GM13976 (cell line): ENCODE measurements around the gene RBM47.

ENCODE experiments used
- DNase-seq: peaks from one replicate; pipeline ENCODE4 v3.0.0; 2012; ENCODE audit warnings: low spot score
- in situ Hi-C: fragments of 300-500 bp; cut with MboI; formaldehyde crosslinking; loops from one replicate; pipeline ENCODE4 v1.12.0; 2022; ENCODE audit warnings: low sequenced_read_pairs, mixed read lengths, inconsistent platforms; ENCODE audit not compliant: unreplicated experiment
- TF ChIP-seq, protein P1 (sequence below): IDR thresholded peaks from 2 replicates; pipeline ENCODE4 v1.5.1; 2012; ENCODE audit warnings: borderline replicate concordance, mild to moderate bottlenecking; ENCODE audit not compliant: insufficient read depth; ENCODE audit errors: extremely low read depth, missing control alignments, control extremely low read depth

RBM47 gene

GRCh38 chr4:40377512-40378365 lies 251.9 kb downstream of the RBM47 start:
- in situ Hi-C loops = no loop called here
- TF ChIP-seq, protein P1, sequence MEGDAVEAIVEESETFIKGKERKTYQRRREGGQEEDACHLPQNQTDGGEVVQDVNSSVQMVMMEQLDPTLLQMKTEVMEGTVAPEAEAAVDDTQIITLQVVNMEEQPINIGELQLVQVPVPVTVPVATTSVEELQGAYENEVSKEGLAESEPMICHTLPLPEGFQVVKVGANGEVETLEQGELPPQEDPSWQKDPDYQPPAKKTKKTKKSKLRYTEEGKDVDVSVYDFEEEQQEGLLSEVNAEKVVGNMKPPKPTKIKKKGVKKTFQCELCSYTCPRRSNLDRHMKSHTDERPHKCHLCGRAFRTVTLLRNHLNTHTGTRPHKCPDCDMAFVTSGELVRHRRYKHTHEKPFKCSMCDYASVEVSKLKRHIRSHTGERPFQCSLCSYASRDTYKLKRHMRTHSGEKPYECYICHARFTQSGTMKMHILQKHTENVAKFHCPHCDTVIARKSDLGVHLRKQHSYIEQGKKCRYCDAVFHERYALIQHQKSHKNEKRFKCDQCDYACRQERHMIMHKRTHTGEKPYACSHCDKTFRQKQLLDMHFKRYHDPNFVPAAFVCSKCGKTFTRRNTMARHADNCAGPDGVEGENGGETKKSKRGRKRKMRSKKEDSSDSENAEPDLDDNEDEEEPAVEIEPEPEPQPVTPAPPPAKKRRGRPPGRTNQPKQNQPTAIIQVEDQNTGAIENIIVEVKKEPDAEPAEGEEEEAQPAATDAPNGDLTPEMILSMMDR = no peak
- DNase-seq = no peak

DNA sequence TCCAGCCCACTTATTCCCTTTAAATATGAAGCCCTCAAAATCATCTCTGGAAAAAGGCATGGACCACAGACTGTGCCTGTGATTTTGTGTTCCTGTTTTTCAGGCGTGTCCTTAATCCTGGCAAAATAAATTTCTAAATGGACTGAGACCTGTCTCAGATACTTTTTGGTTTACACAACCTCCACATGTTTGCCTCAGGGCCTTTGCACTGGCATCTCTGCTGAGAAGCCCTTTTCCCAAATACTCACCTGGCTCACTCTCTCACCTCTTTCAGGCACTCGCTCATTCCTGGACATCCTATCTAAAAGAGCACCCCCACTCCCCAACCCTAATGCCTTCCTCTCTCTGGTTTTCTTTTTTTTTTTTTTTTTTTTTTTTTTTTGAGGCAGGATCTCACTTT lies 254.0 kb downstream of the RBM47 start:
- TF ChIP-seq, protein P1 = no peak
- DNase-seq = no peak
- in situ Hi-C loops = no loop called here

DNA sequence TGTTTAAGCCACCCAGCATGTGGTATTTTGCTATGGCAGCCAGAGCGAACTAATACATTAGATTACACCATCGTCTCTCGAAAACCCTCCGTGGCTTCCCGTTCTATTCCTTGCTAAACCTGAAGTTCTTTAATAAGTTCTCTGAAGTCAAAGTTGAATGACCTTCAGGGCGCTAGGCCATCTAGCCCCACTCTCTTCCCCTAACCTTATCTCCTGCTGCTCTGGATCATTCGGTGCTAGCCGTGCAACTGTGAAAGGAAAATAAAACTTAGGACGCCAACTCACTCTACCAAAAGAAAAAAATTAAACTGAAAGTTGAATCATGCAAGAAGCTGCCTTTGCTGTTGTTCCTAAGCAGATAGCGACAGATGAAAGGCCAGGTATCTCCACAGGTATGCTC lies 254.6 kb downstream of the RBM47 start:
- DNase-seq = no peak
- TF ChIP-seq, protein P1 = no peak
- in situ Hi-C loops = no loop called here

GRCh38 chr4:40373636-40374035 lies 256.0 kb downstream of the RBM47 start:
- in situ Hi-C loops = no loop called here
- TF ChIP-seq, protein P1 = no peak
- no peak for DNase-seq
